HAP-1 (cell line): ENCODE measurements around the gene GID8.

ENCODE experiments used
- DNase-seq, 2 experiments: peaks; one replicate each; pipeline ENCODE4 v3.0.0-alpha.2; 2016 to 2020; ENCODE audit warnings: low spot score in 2 of 2
- H3K27me3 ChIP-seq: fragments of 250-450 bp; sonication (Bioruptor Pico); 2 replicates; pipeline ENCODE4 v1.5.1; 2020; ENCODE audit warnings: low read depth, mild to moderate bottlenecking, moderate library complexity
- H3K36me3 ChIP-seq: fragments of 250-450 bp; sonication (Bioruptor Pico); replicated peaks from 2 replicates; pipeline ENCODE4 v1.5.1; 2020; ENCODE audit warnings: mild to moderate bottlenecking
- H3K4me1 ChIP-seq: fragments of 250-450 bp; sonication (Bioruptor Pico); 2 replicates; pipeline ENCODE4 v1.5.1; 2020; ENCODE audit warnings: mild to moderate bottlenecking
- H3K4me3 ChIP-seq: fragments of 250-450 bp; sonication (Bioruptor Pico); 2 replicates; pipeline ENCODE4 v1.5.1; 2020; ENCODE audit warnings: mild to moderate bottlenecking, moderate library complexity
- H3K9me3 ChIP-seq: fragments of 250-450 bp; sonication (Bioruptor Pico); 2 replicates; pipeline ENCODE4 v1.5.1; 2020; ENCODE audit warnings: mild to moderate bottlenecking, moderate library complexity
- in situ Hi-C: fragments of 300-500 bp; cut with MboI; formaldehyde crosslinking; loops from 3 replicates; pipeline ENCODE4 v1.14.3; 2020; ENCODE audit warnings: low sequenced_read_pairs, inconsistent platforms, mixed read lengths

The GID8 gene

GRCh38 chr20:62898093-62898964 is 39.6 kb upstream of the GID8 start:
- Histone ChIP-seq H3K36me3 (peaks cover 63% of the 10 kb centered on the region), H3K4me3 (no peak overlapping the region), H3K27me3 (no peaks in the 10 kb centered on the region), H3K9me3 (no peaks in the 10 kb centered on the region), H3K4me1 (no peaks in the 10 kb centered on the region)
- in situ Hi-C loops, result no loop called here
- no peak for DNase-seq

GRCh38 chr20:62898970-62899632 is 38.8 kb upstream of the GID8 start:
- in situ Hi-C loops, result no loop called here
- H3K9me3 ChIP-seq, result no peaks in the 10 kb centered on the region
- no peaks in the 10 kb centered on the region for H3K27me3 ChIP-seq
- peaks cover 63% of the 10 kb centered on the region for H3K36me3 ChIP-seq
- DNase-seq, result no peak
- H3K4me1 ChIP-seq, result no peaks in the 10 kb centered on the region
- no peak overlapping the region for H3K4me3 ChIP-seq

- Histone ChIP-seq H3K4me1 (no peaks in the 10 kb centered on the region), H3K9me3 (no peaks in the 10 kb centered on the region), H3K4me3 (no peak overlapping the region), H3K36me3 (peaks cover 63% of the 10 kb centered on the region), H3K27me3 (no peaks in the 10 kb centered on the region)
- DNase-seq, result no peak
- in situ Hi-C loops, result loop anchor here (10.0 kb wide), 1 partner anchor 105 kb away; the partner anchor contains the start of gene BHLHE23
These were observed 38.3 kb upstream of the GID8 start for GRCh38 chr20:62899633-62900051.

GRCh38 chr20:62900052-62900691 is 37.8 kb upstream of the GID8 start:
- Histone ChIP-seq H3K4me3 (no peak overlapping the region), H3K36me3 (peaks cover 63% of the 10 kb centered on the region), H3K9me3 (no peaks in the 10 kb centered on the region), H3K27me3 (no peaks in the 10 kb centered on the region), H3K4me1 (no peaks in the 10 kb centered on the region)
- DNase-seq, result peak; percentile 61 to 83
- in situ Hi-C loops, result loop anchor here (10.0 kb wide), 1 partner anchor 105 kb away; the partner anchor contains the start of gene BHLHE23

GRCh38 chr20:62900692-62901584 is 37.0 kb upstream of the GID8 start:
- in situ Hi-C loops, result loop anchor here (10.0 kb wide), 1 partner anchor 104 kb away; the partner anchor contains the start of gene BHLHE23
- no peaks in the 10 kb centered on the region for H3K27me3 ChIP-seq
- no peaks in the 10 kb centered on the region for H3K4me1 ChIP-seq
- H3K9me3 ChIP-seq, result no peaks in the 10 kb centered on the region
- H3K4me3 ChIP-seq, result no peak overlapping the region
- no peak for DNase-seq
- H3K36me3 ChIP-seq, result peaks cover 63% of the 10 kb centered on the region

GRCh38 chr20:62901891-62902290 is 36.1 kb upstream of the GID8 start:
- in situ Hi-C loops, result loop anchor here (10.0 kb wide), 1 partner anchor 103 kb away; the partner anchor contains the start of gene BHLHE23
- Histone ChIP-seq H3K4me1 (no peaks in the 10 kb centered on the region), H3K36me3 (peaks cover 63% of the 10 kb centered on the region), H3K27me3 (no peaks in the 10 kb centered on the region), H3K4me3 (no peak overlapping the region), H3K9me3 (no peaks in the 10 kb centered on the region)
- no peak for DNase-seq

- Histone ChIP-seq H3K36me3 (peaks cover 70% of the 10 kb centered on the region), H3K4me1 (no peaks in the 10 kb centered on the region), H3K9me3 (no peaks in the 10 kb centered on the region), H3K4me3 (no peak overlapping the region), H3K27me3 (no peaks in the 10 kb centered on the region)
- DNase-seq, result no peak
- in situ Hi-C loops, result loop anchor here (10.0 kb wide), 1 partner anchor 102 kb away; the partner anchor contains the start of gene BHLHE23
These were observed 34.9 kb upstream of the GID8 start for GRCh38 chr20:62902926-62903615.

- in situ Hi-C loops, result loop anchor here (10.0 kb wide), 1 partner anchor 99 kb away; the partner anchor contains the start of gene BHLHE23
- DNase-seq, result no peak
- Histone ChIP-seq H3K4me3 (no peak overlapping the region), H3K4me1 (no peaks in the 10 kb centered on the region), H3K36me3 (peaks cover 96% of the 10 kb centered on the region), H3K27me3 (no peaks in the 10 kb centered on the region), H3K9me3 (no peaks in the 10 kb centered on the region)
These were observed 32.3 kb upstream of the GID8 start for GRCh38 chr20:62905536-62906117.

- Histone ChIP-seq H3K4me1 (no peaks in the 10 kb centered on the region), H3K36me3 (peaks cover 99% of the 10 kb centered on the region), H3K27me3 (no peaks in the 10 kb centered on the region), H3K4me3 (no peak overlapping the region), H3K9me3 (no peaks in the 10 kb centered on the region)
- in situ Hi-C loops, result loop anchor here (10.0 kb wide), 1 partner anchor 99 kb away; the partner anchor contains the start of gene BHLHE23
- DNase-seq, result no peak
These were observed 31.7 kb upstream of the GID8 start for GRCh38 chr20:62906209-62906608.

GRCh38 chr20:62906647-62907375 is 31.1 kb upstream of the GID8 start:
- in situ Hi-C loops, result loop anchor here (10.0 kb wide), 1 partner anchor 98 kb away; the partner anchor contains the start of gene BHLHE23
- no peaks in the 10 kb centered on the region for H3K9me3 ChIP-seq
- DNase-seq, result no peak
- H3K4me1 ChIP-seq, result no peaks in the 10 kb centered on the region
- H3K4me3 ChIP-seq, result no peak overlapping the region
- no peaks in the 10 kb centered on the region for H3K27me3 ChIP-seq
- H3K36me3 ChIP-seq, result peaks cover 99% of the 10 kb centered on the region

GRCh38 chr20:62907384-62908317 is 30.3 kb upstream of the GID8 start:
- in situ Hi-C loops, result loop anchor here (10.0 kb wide), 1 partner anchor 97 kb away; the partner anchor contains the start of gene BHLHE23
- H3K36me3 ChIP-seq, result peaks cover 97% of the 10 kb centered on the region
- peak in 1 of 2 experiments; percentile 61 for DNase-seq

More at GRCh38 chr20:62907384-62908317, 30.3 kb upstream of the GID8 start:
- Histone ChIP-seq H3K27me3 (no peaks in the 10 kb centered on the region), H3K4me1 (no peaks in the 10 kb centered on the region), H3K4me3 (no peak overlapping the region), H3K9me3 (no peaks in the 10 kb centered on the region)
